HK-2 (cell line): ENCODE measurements around the gene ODC1.

Experiments used
- DNase-seq: peaks from one replicate; pipeline ENCODE4 v3.0.0-alpha.2; 2018; ENCODE audit not compliant: unreplicated experiment

ODC1 gene

GRCh38 chr2:10433947-10434885 is 13.9 kb downstream of the ODC1 start:
- DNase-seq, result no peak

- DNase-seq, result no peak
Observed at GRCh38 chr2:10433264-10433946, 14.7 kb downstream of the ODC1 start.

- no peak for DNase-seq
Observed at GRCh38 chr2:10432311-10433181, 15.6 kb downstream of the ODC1 start.

GRCh38 chr2:10431797-10432196 is 16.3 kb downstream of the ODC1 start:
- no peak for DNase-seq

- no peak for DNase-seq
Observed at GRCh38 chr2:10430886-10431622, 17.1 kb downstream of the ODC1 start.

- no peak for DNase-seq
Observed at GRCh38 chr2:10428924-10429323, 19.2 kb downstream of the ODC1 start.

- no peak for DNase-seq
Observed at GRCh38 chr2:10428355-10428754, 19.8 kb downstream of the ODC1 start.

- no peak for DNase-seq
Observed at GRCh38 chr2:10427618-10427949, 20.5 kb downstream of the ODC1 start.

GRCh38 chr2:10426726-10427617 is 21.2 kb downstream of the ODC1 start:
- no peak for DNase-seq

- DNase-seq, result no peak
Observed at GRCh38 chr2:10425699-10426098, 22.4 kb downstream of the ODC1 start.

GRCh38 chr2:10424916-10425505 is 23.1 kb downstream of the ODC1 start:
- DNase-seq, result no peak

- no peak for DNase-seq
Observed at GRCh38 chr2:10424051-10424450, 24.1 kb downstream of the ODC1 start.

- no peak for DNase-seq
Observed at GRCh38 chr2:10423400-10423774, 24.7 kb downstream of the ODC1 start.

GRCh38 chr2:10422732-10423399 is 25.3 kb downstream of the ODC1 start:
- DNase-seq, result no peak

- no peak for DNase-seq
Observed at GRCh38 chr2:10422251-10422650, 25.9 kb downstream of the ODC1 start.

- DNase-seq, result no peak
Observed at GRCh38 chr2:10419553-10420257, 28.4 kb downstream of the ODC1 start.

GRCh38 chr2:10417551-10418335 is 30.4 kb downstream of the ODC1 start:
- no peak for DNase-seq

- DNase-seq, result no peak
Observed at GRCh38 chr2:10415640-10416039, 32.5 kb downstream of the ODC1 start.
